Stimulated activated CD8-positive, alpha-beta memory T cell treated with anti-CD3 and anti-CD28 coated beads, Interleukin-4, amount 100 ng/mL, for 24 hours (primary cell): ENCODE results near the gene POLA1.
"Not testable (repeated sequence)": the region's sequence is repeated elsewhere in the genome, so short reads cannot be mapped to it uniquely, and the experiment has no call there.

Experiments
- DNase-seq: peaks from one replicate; pipeline ENCODE4 v3.0.0-alpha.2; 2020; ENCODE audit warnings: low read depth

Gene POLA1

GRCh38 chrX:24799565-24799964 is 105.8 kb downstream of the POLA1 start:
- DNase-seq: no peak

- DNase-seq: no peak
These were observed 111.5 kb downstream of the POLA1 start for GRCh38 chrX:24805201-24805600.

GRCh38 chrX:24819807-24820206 is 126.1 kb downstream of the POLA1 start:
- not testable (repeated sequence) for DNase-seq

- no peak for DNase-seq
These were observed 134.4 kb downstream of the POLA1 start for GRCh38 chrX:24828147-24828546.

GRCh38 chrX:24828600-24828999 is 134.9 kb downstream of the POLA1 start:
- DNase-seq: no peak

GRCh38 chrX:24833695-24834094 is 140.0 kb downstream of the POLA1 start:
- DNase-seq: no peak

GRCh38 chrX:24837966-24838365 is 144.2 kb downstream of the POLA1 start:
- no peak for DNase-seq

GRCh38 chrX:24838629-24839028 is 144.9 kb downstream of the POLA1 start:
- DNase-seq: no peak

- DNase-seq: no peak
These were observed 145.6 kb downstream of the POLA1 start for GRCh38 chrX:24839331-24839730.

- no peak for DNase-seq
These were observed 148.8 kb downstream of the POLA1 start for GRCh38 chrX:24842486-24842885.

GRCh38 chrX:24846550-24847150 is 152.9 kb downstream of the POLA1 start:
- no peak for DNase-seq

- DNase-seq: no peak
These were observed 157.6 kb downstream of the POLA1 start for GRCh38 chrX:24851289-24851688.

- DNase-seq: no peak
These were observed 158.1 kb downstream of the POLA1 start for GRCh38 chrX:24851780-24852179.

- DNase-seq: no peak
These were observed 164.5 kb downstream of the POLA1 start for GRCh38 chrX:24858004-24858746.

- DNase-seq: no peak
These were observed 165.6 kb downstream of the POLA1 start for GRCh38 chrX:24859211-24859841.

- DNase-seq: no peak
These were observed 166.4 kb downstream of the POLA1 start for GRCh38 chrX:24860140-24860539.

- no peak for DNase-seq
These were observed 168.6 kb downstream of the POLA1 start for GRCh38 chrX:24862343-24862742.

GRCh38 chrX:24863779-24864178 is 170.1 kb downstream of the POLA1 start:
- not testable (repeated sequence) for DNase-seq

GRCh38 chrX:24870143-24870542 is 176.4 kb downstream of the POLA1 start:
- no peak for DNase-seq

- no peak for DNase-seq
These were observed 181.0 kb downstream of the POLA1 start for GRCh38 chrX:24874604-24875247.

GRCh38 chrX:24876530-24877287 is 183.0 kb downstream of the POLA1 start:
- DNase-seq: no peak

- DNase-seq: no peak
These were observed 183.6 kb downstream of the POLA1 start for GRCh38 chrX:24877288-24877664.
